ENCODE measurements around the gene DLG3. TPM values are rescaled to one million over a fixed set of nuclear protein-coding genes. Genes with fewer than 3 reads are reported as not detected.

The DLG3 gene
- total RNA-seq, 1 experiment from 2014 or later: 48.4 TPM

- no peaks in the 10 kb centered on the region for H3K27me3 ChIP-seq (ENCODE audit: insufficient read depth, low read length)
- no peak overlapping the region for H2AFZ ChIP-seq (ENCODE audit: low read depth, low read length, poor library complexity, severe bottlenecking)
- H3K4me1 ChIP-seq (ENCODE audit: control insufficient read depth in 1 of 2, insufficient read depth in 2 of 2, low read length in 2 of 2): peaks cover 2 to 12% of the 10 kb centered on the region in 2 experiments; a peak in 2 of 4 replicates
- DNase-seq (ENCODE audit: low read depth, low spot score) (no peak), ATAC-seq (no peak)
- H3K79me2 ChIP-seq (ENCODE audit: insufficient read depth, low read length): no peaks in the 10 kb centered on the region
- H3K4me3 ChIP-seq (replicated peaks in 1 of 2; ENCODE audit: low read depth in 1 of 2, low read length in 2 of 2): no peak overlapping the region
- ChIA-PET POLR2A (no interaction called here), CTCF (no interaction called here), RAD21 (ENCODE audit: low non-redundant PET in 1 of 2, low total read pairs in 2 of 2, uncharacterized antibody in 2 of 2, unreplicated experiment in 2 of 2) (no interaction called here)
- H4K20me1 ChIP-seq (ENCODE audit: insufficient read depth): no peaks in the 10 kb centered on the region
- no peak overlapping the region for H3K27ac ChIP-seq (ENCODE audit: low read depth, low read length)
- intact Hi-C loops (cut with micrococcal nuclease): loop anchor here (10.0 kb wide), 1 partner anchor 235 kb away; no protein-coding TSS in a partner anchor
- no peaks in the 10 kb centered on the region for H3K9me2 ChIP-seq (ENCODE audit: insufficient read depth)
- TF ChIP-seq YY1 (IDR thresholded peaks at IDR 0.05; ENCODE audit: extremely low read depth, insufficient replicate concordance, low read depth, low read length) (no peak), ATF3 (IDR thresholded peaks at IDR 0.05) (no peak), ZNF274 (IDR thresholded peaks at IDR 0.05; ENCODE audit: low read depth, low read length) (no peak), MAX (IDR thresholded peaks at IDR 0.05) (no peak), SIN3A (IDR thresholded peaks at IDR 0.05; ENCODE audit: low read depth) (no peak), SRF (IDR thresholded peaks at IDR 0.05; ENCODE audit: low read depth) (no peak), ZFX (IDR thresholded peaks at IDR 0.05) (no peak)
- BruUV-seq (replicated peaks): no TSS peak
- H3K36me3 ChIP-seq (ENCODE audit: control insufficient read depth in 1 of 2, insufficient read depth in 2 of 2, low read length in 2 of 2): no peaks in the 10 kb centered on the region
- no peaks in the 10 kb centered on the region for H3K9me3 ChIP-seq (ENCODE audit: control insufficient read depth in 1 of 2, insufficient read depth in 1 of 2, low read depth in 1 of 2, low read length in 2 of 2)
- H3K4me2 ChIP-seq (ENCODE audit: low read length): no peak overlapping the region
- no peak overlapping the region for H3K9ac ChIP-seq (ENCODE audit: low read length)
Measured at GRCh38 chrX:70429759-70430158, 14.9 kb upstream of the DLG3 start.

GRCh38 chrX:70432936-70433847 lies 11.4 kb upstream of the DLG3 start:
- peak overlapping the region; percentile 64 for H3K9ac ChIP-seq (ENCODE audit: low read length)
- no TSS peak for BruUV-seq (replicated peaks)
- DNase-seq (ENCODE audit: low read depth, low spot score): no peak
- no peaks in the 10 kb centered on the region for H3K9me3 ChIP-seq (ENCODE audit: control insufficient read depth in 1 of 2, insufficient read depth in 1 of 2, low read depth in 1 of 2, low read length in 2 of 2)
- ChIA-PET RAD21 (ENCODE audit: low non-redundant PET in 1 of 2, low total read pairs in 2 of 2, uncharacterized antibody in 2 of 2, unreplicated experiment in 2 of 2) (no interaction called here), POLR2A (no interaction called here), CTCF (interaction anchor here (0.6 to 1.5 kb wide), 6 partner anchors 10 to 336 kb away, joined by 3 to 8 read pairs (median 3); partner anchors contain the start of genes GDPD2 and IGBP1)
- peak overlapping the region; percentile 71 for H3K27ac ChIP-seq (ENCODE audit: low read depth, low read length)
- H3K4me1 ChIP-seq (ENCODE audit: control insufficient read depth in 1 of 2, insufficient read depth in 2 of 2, low read length in 2 of 2): peaks cover 2 to 22% of the 10 kb centered on the region in 2 experiments; a peak in 2 of 4 replicates
- no peak overlapping the region for H2AFZ ChIP-seq (ENCODE audit: low read depth, low read length, poor library complexity, severe bottlenecking)
- ATAC-seq: no peak
- H3K79me2 ChIP-seq (ENCODE audit: insufficient read depth, low read length): no peaks in the 10 kb centered on the region
- no peaks in the 10 kb centered on the region for H3K27me3 ChIP-seq (ENCODE audit: insufficient read depth, low read length)
- no peaks in the 10 kb centered on the region for H3K36me3 ChIP-seq (ENCODE audit: control insufficient read depth in 1 of 2, insufficient read depth in 2 of 2, low read length in 2 of 2)
- no peaks in the 10 kb centered on the region for H3K9me2 ChIP-seq (ENCODE audit: insufficient read depth)
- peak overlapping the region; percentile 91 for H3K4me2 ChIP-seq (ENCODE audit: low read length)
- H4K20me1 ChIP-seq (ENCODE audit: insufficient read depth): no peaks in the 10 kb centered on the region
- H3K4me3 ChIP-seq (replicated peaks in 1 of 2; ENCODE audit: low read depth in 1 of 2, low read length in 2 of 2): peak overlapping the region; percentile 51 to 66
- intact Hi-C loops (cut with micrococcal nuclease): no loop called here
- TF ChIP-seq EZH2phosphoT487 (IDR thresholded peaks at IDR 0.05; ENCODE audit: borderline replicate concordance) (no peak), CEBPB (IDR thresholded peaks at IDR 0.05; ENCODE audit: low read depth) (no peak), EZH2 (IDR thresholded peaks at IDR 0.05) (no peak), MAX (IDR thresholded peaks at IDR 0.05) (no peak), FOSL1 (IDR thresholded peaks at IDR 0.05; ENCODE audit: low read depth) (no peak), CTCF (IDR thresholded peaks at IDR 0.05 in 2 of 3, conservative IDR thresholded peaks at IDR 0.05 in 1 of 3; ENCODE audit: borderline replicate concordance in 1 of 3, insufficient read depth in 1 of 3, low read depth in 2 of 3, low read length in 2 of 3) (no peak), TCF7L2 (IDR thresholded peaks at IDR 0.05; ENCODE audit: borderline replicate concordance, extremely low read depth, insufficient read depth, insufficient read length) (no peak), SRF (IDR thresholded peaks at IDR 0.05; ENCODE audit: low read depth) (no peak), ZFX (IDR thresholded peaks at IDR 0.05) (no peak), SP1 (IDR thresholded peaks at IDR 0.05; ENCODE audit: low read depth) (no peak), RAD21 (IDR thresholded peaks at IDR 0.05; ENCODE audit: low read depth) (no peak), JUND (IDR thresholded peaks at IDR 0.05) (no peak), ATF3 (IDR thresholded peaks at IDR 0.05) (no peak), EGR1 (IDR thresholded peaks at IDR 0.05; ENCODE audit: low read depth) (no peak), ZNF274 (IDR thresholded peaks at IDR 0.05; ENCODE audit: low read depth, low read length) (no peak)
